BE2C (cell line): ENCODE results near the gene LNX2.

Experiments
- DNase-seq: peaks from one replicate; pipeline ENCODE4 v3.0.0-alpha.2; 2020
- H3K27me3 ChIP-seq: fragments of 250-450 bp; sonication (Bioruptor Pico); 2 replicates; pipeline ENCODE4 v1.5.1; 2020; ENCODE audit warnings: mild to moderate bottlenecking
- H3K36me3 ChIP-seq: fragments of 250-450 bp; sonication (Bioruptor Pico); 2 replicates; pipeline ENCODE4 v1.5.1; 2020; ENCODE audit warnings: mild to moderate bottlenecking
- H3K4me1 ChIP-seq: fragments of 250-450 bp; sonication (Bioruptor Pico); 2 replicates; pipeline ENCODE4 v1.5.1; 2020
- H3K4me3 ChIP-seq: 2 replicates; pipeline ENCODE4 v1.5.1; 2011; ENCODE audit warnings: low read depth, low read length
- H3K9me3 ChIP-seq: fragments of 250-450 bp; sonication (Bioruptor Pico); 2 replicates; pipeline ENCODE4 v1.5.1; 2020
- CTCF ChIP-seq: IDR thresholded peaks from 2 replicates; pipeline ENCODE4 v1.5.1; 2012; ENCODE audit warnings: mild to moderate bottlenecking, low read depth, low read length

LNX2 gene

GRCh38 chr13:27622102-27622820 is 1.9 kb upstream of the LNX2 start:
- DNase-seq = no peak
- no peaks in the 10 kb centered on the region for H3K4me1 ChIP-seq
- no peaks in the 10 kb centered on the region for H3K27me3 ChIP-seq
- H3K36me3 ChIP-seq = peaks cover 15% of the 10 kb centered on the region
- H3K4me3 ChIP-seq = peak overlapping the region; percentile 92
- no peaks in the 10 kb centered on the region for H3K9me3 ChIP-seq
- peak; percentile 13; the same call in 1 of the 2 replicates for TF ChIP-seq CTCF

- Histone ChIP-seq H3K4me1 (no peaks in the 10 kb centered on the region), H3K4me3 (peak within 1 kb of the TSS; percentile 92), H3K9me3 (no peaks in the 10 kb centered on the region), H3K36me3 (peaks cover 15% of the 10 kb centered on the region), H3K27me3 (no peaks in the 10 kb centered on the region)
- TF ChIP-seq CTCF = no peak
- peak; percentile 76 for DNase-seq
Measured at GRCh38 chr13:27621366-27622101, 1.2 kb upstream of the LNX2 start, which contains the start of gene POLR1D. POLR1D (plus strand) TSS chr13:27621892; CDS start chr13:27621984, 92 bp downstream.

- H3K36me3 ChIP-seq = peaks cover 15% of the 10 kb centered on the region
Measured at GRCh38 chr13:27621116-27621365, 712 bp upstream of the LNX2 start.

GRCh38 chr13:27619728-27620376 is 477 bp downstream of the LNX2 start:
- H3K4me1 ChIP-seq = no peaks in the 10 kb centered on the region
- no peak for TF ChIP-seq CTCF
- peak overlapping the region; percentile 85 for H3K4me3 ChIP-seq
- H3K27me3 ChIP-seq = no peaks in the 10 kb centered on the region
- H3K36me3 ChIP-seq = peaks cover 15% of the 10 kb centered on the region
- no peaks in the 10 kb centered on the region for H3K9me3 ChIP-seq
- DNase-seq = peak; percentile 54

More at GRCh38 chr13:27621116-27621365, 712 bp upstream of the LNX2 start:
- H3K4me3 ChIP-seq = peak overlapping the region; percentile 92
- DNase-seq = no peak
- TF ChIP-seq CTCF = no peak
- no peaks in the 10 kb centered on the region for H3K4me1 ChIP-seq
- no peaks in the 10 kb centered on the region for H3K27me3 ChIP-seq
- H3K9me3 ChIP-seq = no peaks in the 10 kb centered on the region

GRCh38 chr13:27619093-27619727 is 1.1 kb downstream of the LNX2 start:
- H3K4me1 ChIP-seq = no peaks in the 10 kb centered on the region
- no peaks in the 10 kb centered on the region for H3K27me3 ChIP-seq
- H3K9me3 ChIP-seq = no peaks in the 10 kb centered on the region
- H3K36me3 ChIP-seq = peaks cover 13% of the 10 kb centered on the region
- H3K4me3 ChIP-seq = peak overlapping the region; percentile 85
- DNase-seq = no peak
- TF ChIP-seq CTCF = no peak
